NCI-H2171 treated with DMSO at 0.1 percent for 48 hours (cell line): ENCODE data around the gene PRICKLE1.
A peak's percentile ranks its signal among the peaks of the same experiment; 100 is the strongest.

ENCODE experiments used
- DNase-seq: peaks from one replicate; lab custom pipeline; 2025; lab: John Stamatoyannopoulos, UW

Gene PRICKLE1

DNA sequence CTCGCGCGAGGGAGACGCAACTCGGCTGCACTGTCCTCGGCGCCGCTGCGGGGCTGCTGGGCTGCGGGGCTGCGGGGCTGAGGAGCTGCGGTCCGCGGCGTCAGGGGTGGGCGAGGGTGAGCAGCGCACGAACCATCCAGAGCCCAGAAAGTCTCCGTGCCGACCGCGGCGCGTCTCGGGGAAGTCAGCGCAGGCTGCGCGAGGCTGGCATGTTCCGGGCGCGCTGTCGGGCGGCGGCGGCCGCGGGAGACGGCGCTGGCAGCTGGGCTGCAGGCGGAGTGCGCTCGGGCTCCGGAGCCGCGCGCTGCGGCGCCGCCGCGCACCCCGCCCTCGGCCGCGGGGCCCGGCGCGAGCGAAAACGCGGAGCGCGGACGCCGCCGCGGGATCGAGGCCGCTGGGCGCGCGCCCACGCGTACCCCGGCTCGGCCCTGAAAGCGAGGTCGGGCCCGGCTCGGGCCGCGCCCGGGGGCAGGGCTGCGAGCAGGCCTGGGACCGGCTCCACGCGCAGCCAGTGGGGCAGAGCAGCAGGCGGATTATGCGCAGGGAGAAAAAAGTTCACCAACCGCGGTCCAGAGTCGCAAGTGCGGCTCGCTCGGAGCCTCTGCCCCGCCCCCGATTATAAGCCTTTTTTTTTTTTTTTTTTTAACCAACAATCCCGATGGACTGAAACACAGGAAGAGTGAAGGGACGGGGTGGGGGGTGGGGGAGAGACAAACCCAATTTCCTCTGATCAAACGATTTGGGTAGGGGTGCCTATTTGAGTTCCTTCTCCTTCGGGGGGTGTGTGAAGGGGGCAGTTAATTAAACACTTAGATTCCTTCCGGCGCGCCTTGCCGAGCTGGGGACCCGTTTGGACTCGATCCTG lies at the start of gene PRICKLE1:
Gene PRICKLE1 (minus strand): TSS at position 282 of the 865 bp plus-strand sequence. CDS start 117,230 bp downstream, outside the sequence.
- DNase-seq: peak; percentile 52

DNA sequence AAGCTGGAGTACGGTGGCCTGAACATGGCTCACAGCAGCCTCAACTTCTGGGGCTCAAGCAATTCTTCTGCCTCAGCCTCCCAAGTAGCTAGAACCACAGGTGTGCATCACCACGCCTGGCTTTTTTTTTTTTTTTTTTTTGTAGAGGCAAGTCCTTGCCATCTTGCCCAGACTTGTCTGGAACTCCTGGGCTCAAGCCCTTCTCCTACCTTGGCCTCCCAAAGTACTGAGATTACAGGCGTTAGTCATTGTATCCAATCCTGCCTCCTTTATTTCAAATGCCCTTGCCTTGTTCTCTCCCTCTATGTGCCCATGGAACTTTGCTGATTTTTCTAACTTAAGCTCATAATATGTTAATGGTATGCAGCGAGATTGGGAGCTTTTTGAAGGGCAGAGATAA lies 49.2 kb upstream of the PRICKLE1 start:
- no peak for DNase-seq

DNA sequence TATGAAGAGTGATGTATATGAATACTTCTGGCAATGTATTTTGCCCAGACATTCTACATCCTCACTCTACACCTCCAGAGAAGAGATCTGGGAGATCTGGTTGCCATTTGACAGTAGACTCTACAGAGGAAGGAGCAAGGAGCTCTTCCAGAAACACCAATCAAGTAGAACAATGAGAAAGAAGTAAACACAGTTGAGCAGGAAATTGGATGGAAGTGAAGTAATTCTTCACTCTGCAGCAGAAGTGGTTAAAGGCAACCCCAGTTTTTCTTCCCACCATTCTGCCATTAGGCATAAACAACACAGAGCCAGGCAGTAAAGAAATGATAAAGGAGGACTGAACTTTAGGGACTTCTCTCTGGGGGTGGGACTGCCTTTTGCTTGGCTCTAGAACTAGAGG lies 48.5 kb upstream of the PRICKLE1 start:
- DNase-seq: no peak

DNA sequence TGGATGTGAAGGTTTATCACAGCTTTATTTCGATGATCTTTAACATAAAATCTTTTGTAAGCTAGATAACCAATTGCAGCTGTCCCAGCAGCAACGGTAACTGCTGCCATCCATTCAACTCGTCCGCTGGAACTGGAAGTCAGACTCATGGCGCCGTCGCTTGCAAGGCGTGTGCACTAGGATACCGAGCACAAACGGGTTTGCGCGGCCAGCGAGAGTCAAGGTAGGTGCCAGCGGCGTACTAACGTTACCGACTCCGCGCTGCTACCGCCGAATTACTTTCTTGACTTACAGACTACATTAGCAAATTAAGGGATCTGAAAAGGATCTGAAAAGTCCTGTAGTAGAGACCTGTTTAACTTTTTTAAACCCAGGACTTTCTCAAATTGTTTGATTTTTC lies 47.4 kb upstream of the PRICKLE1 start:
- no peak for DNase-seq

DNA sequence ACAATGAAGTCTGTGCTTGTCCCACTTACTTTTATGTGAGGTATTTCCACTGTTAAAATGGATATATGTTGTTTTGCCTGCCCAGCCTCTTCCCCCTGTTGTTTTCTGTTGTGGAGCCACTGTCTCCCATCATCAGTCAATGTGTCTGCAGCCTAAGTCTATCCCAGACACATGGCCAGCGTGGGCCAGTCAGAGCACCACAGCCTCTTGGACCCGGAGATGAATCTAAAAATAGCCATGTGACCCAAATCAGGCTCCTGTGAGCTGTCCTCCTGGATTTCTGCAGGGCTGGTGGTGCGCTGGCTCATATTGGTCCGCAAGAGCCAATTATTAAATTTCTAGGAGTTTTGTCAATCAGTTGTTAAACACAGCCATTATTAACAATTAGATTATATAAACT lies 44.0 kb upstream of the PRICKLE1 start:
- no peak for DNase-seq

DNA sequence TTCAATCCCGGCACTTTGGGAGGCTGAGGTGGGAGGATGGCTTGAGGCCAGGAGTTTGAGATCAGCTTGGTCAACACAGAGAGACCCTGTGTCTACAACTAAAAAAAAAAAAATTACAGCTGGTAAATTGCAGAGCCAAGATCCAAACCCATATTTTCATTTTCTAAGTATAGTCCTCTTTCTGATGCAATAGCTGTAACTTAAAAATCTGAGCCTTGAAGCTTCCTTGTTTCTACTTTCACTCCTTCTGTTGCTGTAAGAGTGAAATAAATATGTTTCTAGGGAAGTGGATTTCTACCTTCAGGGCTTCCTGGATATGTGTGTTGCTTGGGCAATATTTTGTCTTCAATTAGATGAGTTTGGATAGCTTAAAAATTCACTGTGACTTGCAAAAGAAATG lies 42.0 kb upstream of the PRICKLE1 start:
- DNase-seq: no peak

DNA sequence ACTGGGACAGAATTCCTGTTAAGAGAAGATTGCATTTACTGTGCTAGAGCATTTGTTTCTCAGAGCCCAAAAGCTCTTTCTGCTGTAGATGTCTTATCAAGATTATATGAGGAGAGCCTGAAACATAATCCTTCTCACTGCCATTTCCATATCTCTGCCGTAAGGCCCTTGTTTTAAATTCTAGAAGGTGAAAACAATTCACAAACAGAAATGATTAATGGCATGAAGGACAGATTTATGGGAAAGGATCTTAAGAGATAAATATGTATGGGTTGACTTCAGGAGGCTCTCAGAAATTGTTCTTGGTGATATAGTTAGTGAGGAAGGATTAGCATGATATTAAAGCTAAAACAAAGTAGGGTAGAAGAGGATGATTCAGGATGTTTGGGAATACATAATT lies 40.8 kb upstream of the PRICKLE1 start:
- DNase-seq: no peak

DNA sequence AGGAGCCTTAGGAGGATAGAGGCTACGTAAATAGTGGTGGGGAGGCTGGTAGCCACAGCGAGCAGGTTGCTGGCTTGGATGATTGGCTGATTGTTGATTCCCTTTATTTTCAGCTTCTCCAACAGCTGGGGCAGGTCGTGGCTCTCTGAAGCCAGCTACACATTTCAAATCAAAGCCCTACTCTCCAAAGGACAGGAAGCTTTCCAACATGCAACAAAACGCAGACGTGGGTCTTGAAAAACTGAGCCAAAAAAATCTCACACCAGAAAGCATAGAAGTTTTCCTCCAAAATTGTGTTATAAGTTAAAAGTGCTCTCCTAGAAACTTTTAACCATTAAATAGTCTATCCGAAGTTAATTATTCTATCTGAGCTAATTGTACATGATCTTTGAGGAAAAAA lies 37.6 kb upstream of the PRICKLE1 start:
- no peak for DNase-seq

DNA sequence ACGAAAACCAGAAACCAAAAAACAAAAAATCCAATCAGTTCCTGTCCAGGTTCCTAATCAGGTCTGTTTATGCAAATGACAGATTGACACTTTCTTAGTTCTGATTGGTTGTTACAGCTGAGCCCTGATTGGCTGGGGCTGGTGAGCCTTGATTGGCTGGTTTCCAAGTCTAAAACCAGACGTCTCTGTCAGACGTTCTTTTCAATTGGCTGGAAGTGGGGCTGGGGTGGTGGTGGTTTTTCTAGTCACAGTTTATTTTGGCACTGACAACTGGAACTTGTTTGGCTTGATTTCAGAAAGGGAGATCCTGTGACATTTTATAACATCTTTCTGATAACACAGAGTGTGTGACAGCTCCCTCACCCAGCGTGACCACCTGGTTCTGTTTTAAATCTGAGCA lies 36.1 kb upstream of the PRICKLE1 start:
- peak; percentile 55 for DNase-seq

DNA sequence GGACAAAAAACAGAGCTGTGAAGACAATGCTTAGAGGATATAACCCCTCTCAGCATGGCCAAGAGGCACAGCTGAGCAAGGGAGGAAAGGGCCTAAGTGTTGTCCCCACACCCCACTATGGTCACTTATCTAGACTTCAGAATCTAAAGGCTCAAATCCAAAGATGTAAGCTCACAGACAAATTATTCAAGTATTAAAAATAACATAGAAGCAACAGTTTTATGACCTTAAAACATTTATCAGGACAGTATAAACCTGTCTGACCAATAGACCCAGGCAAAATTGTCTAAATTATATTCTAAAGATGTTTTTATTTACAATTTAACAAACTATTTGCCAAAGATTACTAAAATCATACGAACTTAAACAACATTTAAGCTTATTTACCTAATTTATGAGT lies 28.1 kb upstream of the PRICKLE1 start:
- peak; percentile 4 for DNase-seq

DNA sequence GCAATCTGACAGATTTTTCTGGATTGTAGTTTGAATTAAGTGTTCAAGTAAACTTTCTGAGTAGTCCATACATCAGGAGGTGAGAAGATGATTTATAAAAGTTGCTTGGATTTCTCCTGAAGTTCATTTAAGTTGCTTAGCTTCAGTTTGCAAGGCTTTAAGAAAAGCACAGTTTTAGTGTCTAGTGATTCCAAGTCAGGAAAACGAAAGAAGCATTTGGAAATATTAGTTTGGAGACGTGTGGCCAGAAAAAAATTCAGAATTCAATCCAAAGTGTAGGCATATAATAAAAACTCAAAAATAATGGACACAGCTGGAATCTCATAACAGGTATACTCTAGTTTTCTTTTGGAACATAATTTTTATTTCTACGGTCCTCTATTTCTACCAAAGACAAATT lies 25.5 kb upstream of the PRICKLE1 start:
- DNase-seq: no peak

DNA sequence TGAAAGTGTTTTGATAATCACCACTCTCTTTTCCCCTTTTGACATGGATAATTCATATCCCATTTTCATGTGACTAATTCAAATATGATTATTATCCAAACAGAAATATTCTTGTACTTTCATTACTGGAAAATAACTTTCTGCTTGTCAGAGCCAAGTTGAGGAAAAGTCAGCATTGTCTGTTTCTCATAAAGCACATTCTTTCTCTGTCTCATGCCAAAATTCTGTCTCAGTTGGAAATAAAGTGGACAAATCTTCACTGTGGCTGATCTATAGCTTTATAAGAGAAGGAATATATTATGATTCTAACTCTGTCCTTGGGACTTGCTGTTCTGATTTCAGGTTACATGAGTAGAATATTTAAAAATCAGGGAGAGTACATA lies 22.7 kb upstream of the PRICKLE1 start:
- DNase-seq: no peak

DNA sequence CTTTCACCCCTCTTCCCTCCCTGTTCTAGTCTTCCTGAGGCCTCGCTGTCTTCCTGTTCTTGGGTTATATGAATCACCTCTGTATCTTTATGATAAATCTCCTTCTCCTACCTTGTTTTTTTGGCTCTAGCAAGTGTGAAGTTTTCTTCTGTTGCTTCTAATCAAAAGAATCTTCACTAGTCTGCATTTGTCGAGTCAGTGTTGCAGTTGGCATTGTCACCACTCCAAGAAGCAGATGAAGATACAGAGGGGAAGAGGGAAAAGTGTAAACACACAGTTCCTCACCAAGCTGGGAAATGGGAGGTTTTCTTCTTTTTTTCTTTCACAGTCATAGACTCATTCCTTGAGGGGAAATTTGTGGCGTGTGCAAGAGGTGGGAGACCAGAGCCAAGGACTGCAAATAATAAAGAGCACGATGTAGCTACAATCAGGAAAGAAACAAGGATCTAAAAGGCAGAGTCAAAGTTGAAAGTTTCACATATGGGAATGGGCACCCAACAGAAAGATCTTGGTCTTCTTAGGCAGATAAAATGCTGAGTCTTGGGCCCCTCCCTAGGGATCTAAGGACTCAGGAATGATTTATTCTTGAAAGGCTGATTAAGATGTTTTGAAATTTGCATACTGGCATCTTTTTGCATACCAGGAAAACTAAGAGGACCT lies 22.2 kb upstream of the PRICKLE1 start:
- DNase-seq: no peak

DNA sequence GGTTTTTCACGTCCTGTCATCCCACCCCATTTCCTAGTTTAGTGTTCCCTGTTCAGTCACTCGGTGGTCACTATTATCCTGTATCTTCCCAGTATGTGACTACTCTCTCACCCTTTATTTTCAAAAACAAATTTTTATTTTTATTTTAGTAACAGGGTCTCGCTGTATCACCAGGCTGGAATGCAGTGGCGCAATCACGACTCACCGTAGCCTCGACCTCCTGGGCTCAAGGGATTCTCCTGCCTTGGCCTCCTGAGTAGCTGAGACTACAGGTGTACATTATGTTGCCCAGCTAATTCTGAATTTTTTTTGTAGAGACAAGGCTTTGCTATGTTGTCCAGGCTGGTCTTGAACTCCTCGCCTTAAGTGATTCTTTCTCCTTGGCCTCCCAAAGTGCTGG lies 20.1 kb upstream of the PRICKLE1 start:
- no peak for DNase-seq

DNA sequence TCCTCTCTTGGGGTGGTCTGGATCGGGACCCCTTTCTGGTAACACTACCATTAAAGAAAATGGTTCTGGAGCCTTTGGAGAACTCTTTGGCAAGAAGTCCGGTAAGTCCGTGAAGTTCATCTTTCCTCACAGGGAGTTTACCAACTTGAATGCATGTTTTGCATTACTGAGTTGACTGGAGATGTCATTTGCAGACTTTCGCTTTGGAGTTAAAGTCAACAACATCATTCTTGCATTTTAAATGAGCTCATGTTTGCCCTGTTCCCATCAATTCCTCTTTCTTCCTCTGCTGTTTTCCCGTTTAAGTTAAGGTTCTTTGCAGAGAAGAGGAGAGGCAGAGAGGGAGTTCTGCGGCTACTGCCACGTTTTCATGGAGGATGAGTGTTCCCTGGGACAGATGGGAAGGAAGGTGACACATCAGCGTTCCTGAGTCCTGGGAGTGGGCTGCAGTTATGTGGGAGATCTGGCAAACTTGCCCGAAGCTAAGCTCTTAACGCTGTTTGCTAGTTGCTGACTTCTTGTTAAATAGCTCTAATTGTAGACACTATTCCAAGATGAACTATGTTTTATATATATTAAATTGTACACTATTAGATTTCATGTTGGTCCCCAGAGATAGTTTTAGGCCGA lies 18.8 kb upstream of the PRICKLE1 start:
- DNase-seq: no peak

DNA sequence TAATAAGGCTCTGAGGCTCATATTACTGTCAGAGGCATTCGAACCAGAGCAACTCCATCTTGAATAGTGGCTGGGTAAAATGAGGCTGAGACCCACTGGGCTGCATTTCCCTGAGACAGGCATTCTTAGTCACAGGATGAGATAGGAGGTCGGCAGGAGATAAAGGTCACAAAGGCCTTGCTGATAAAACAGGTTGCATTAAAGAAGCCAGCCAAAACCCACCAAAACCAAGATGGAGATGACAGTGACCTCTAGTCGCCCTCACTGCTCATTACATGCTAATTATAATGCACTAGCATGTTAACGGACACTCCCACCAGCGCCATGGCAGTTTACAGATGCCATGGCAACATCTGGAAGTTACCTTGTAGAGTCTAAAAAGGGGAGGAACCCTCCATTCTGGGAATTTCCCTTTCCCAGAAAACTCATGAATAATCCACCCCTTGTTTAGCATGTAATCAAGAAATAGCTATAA lies 18.1 kb upstream of the PRICKLE1 start:
- no peak for DNase-seq

DNA sequence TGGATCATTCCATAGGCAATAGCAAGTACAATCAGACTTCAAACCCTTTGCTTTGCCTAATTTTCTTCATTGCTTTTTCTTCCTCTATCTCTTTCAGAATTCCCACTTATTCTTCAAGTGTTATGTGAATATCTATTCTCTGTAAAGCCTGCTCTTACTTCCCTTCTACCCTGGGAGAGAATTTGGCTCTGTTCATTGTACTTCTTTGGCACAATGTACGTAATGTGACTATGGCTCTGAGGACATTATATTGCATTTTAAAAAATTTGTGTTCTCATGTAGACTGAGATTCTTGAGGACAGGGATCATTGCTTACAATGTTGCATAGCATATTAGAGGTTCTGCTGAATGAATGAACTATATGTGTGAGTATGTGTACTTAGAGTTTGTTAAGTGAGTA lies 16.9 kb upstream of the PRICKLE1 start:
- DNase-seq: no peak

DNA sequence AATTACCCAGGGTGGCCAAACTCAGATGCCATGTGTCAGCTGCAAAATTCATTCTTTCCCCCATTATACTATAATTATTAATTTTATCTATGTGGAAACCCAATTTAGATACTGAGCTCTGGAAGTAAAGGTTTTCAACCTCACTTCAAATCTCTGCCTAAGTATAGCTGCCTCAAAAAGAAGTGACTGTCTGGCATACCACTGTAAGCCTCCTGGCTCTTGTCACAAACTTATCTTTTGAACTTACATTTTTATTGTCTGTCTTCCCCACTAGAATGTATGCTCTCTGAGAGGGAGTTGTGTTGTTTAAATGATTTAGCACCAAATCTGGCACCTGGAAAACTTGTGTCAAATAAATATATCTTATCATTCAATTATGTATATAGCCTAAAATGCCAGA lies 16.1 kb upstream of the PRICKLE1 start:
- DNase-seq: no peak

DNA sequence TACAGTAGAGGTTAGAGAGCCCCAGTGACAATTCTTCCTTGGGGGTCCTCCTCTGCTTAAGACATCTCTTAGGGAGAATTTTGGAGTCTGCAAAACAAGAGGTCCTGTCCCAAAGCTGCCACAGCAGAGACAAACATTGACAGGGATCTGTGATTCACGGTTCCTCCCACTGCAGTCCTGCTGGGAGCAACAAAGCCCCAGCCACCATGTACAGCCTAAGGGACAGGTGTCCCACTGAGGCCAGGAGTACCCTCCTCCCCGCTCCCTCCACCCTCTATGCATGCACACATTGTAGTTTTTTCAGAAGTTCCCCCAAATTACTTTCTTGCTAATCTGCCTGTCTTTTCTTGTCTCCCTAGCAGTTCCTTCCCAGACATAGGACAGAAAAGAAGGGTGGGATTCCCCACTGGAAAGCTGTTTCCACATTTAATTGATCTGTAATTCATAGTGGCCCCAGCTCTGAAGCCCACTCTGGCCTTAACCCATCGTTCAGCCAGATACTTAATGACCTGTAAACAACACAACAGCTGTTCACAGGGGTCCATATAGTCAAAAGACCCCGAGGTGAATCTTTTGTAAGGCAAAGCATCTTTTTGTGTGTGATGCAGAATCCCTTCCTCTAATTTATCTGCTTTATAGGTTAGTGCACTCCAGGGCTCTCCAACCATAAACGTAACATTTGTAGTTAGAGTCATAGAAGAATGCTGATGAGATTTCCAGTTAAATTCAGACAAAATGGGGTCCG lies 13.9 kb upstream of the PRICKLE1 start:
- DNase-seq: no peak

DNA sequence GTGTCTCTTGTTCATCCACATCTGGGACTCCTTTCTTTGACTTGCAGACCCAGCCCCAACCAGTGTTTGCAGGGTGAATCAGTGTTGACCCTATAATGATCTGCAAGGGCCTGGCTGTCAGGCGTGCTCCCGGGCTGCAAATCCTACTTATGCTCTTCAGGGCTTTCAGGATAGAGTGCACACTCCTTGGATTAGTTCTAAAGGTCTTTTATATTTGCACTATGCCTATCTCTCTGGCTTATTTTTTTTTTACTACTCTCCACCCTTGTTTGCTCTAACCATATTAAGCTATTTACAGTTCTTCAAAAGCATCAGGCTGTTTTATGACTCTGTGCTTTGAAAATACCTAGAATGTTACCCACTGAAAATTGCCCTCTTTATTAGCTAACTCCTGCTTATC lies 4.3 kb upstream of the PRICKLE1 start:
- no peak for DNase-seq

DNA sequence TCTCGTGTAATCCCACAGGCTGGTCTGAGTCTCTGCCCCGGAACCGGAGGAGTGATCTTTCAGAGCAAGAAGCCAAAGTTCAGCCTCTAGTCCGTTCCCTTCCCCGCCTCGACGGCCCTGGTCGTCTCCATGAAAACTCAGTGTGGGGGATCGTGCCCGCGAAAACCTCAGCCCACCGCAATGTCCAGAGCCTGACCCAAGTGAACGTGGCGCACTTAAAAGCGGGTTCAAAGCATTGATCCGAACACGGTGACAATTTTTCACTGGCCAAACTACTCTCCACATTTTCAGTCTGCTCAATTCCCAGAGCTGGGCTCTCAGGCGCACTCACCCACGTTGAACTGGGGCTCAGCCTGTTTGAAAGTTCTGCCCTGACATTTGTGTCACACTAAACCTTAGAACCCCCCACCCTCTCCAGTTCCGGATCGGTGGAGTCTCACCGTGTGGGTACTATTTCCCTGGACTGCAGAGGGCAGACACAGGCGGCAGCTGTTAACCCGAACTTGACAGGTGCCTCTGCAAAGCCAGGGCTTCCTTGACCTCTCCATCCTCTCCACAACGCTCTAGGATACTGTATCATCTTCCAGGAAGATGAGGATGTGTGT lies 886 bp upstream of the PRICKLE1 start:
- DNase-seq: peak; percentile 33
